ENCODE results near the gene SLC17A5. TPM values are rescaled to one million over a fixed set of nuclear protein-coding genes. Genes with fewer than 3 reads are reported as not detected.
"Not testable (repeated sequence)": the region's sequence is repeated elsewhere in the genome, so short reads cannot be mapped to it uniquely, and the experiment has no call there.

Gene SLC17A5
- total and polyA plus RNA-seq, 2 donors = 8.5 to 30.8 TPM

DNA sequence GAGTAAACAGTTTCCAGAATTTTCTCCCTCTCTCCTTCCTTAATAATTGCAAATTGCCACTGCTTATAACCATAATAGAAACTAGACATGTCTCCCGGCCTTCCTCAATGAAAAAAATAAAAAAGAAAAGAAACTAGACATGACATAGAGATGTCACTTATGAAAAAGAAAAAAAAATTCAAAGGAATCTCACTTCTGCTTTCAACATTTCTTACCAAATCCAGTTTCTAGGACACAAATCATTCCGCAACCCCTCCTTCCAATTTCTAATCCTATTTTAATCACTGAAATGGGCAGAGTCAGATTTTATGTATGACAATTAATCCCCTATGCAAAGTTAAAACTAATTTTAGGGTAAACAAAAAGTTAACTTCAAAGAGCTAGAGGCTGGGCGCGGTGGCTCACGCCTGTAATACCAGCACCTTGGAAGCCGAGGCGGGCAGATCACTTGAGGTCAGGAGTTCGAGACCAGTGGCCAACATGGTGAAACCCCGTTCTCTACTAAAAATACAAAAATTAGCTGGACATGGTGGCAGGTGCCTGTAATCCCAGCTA, 92.9 kb downstream of the SLC17A5 start:
- 85% methylated on average over 9 of the region's 9 CpGs for WGBS
- no peak overlapping the region for H3K4me3 ChIP-seq (ENCODE audit: low read depth, low read length)
- no peaks in the 10 kb centered on the region for H3K4me1 ChIP-seq (ENCODE audit: insufficient read depth)
- no peaks in the 10 kb centered on the region for H3K36me3 ChIP-seq (ENCODE audit: insufficient read depth)
- DNase-seq (ENCODE audit: extremely low spot score) = no peak
- H3K27ac ChIP-seq (ENCODE audit: low read depth) = no peak overlapping the region

DNA sequence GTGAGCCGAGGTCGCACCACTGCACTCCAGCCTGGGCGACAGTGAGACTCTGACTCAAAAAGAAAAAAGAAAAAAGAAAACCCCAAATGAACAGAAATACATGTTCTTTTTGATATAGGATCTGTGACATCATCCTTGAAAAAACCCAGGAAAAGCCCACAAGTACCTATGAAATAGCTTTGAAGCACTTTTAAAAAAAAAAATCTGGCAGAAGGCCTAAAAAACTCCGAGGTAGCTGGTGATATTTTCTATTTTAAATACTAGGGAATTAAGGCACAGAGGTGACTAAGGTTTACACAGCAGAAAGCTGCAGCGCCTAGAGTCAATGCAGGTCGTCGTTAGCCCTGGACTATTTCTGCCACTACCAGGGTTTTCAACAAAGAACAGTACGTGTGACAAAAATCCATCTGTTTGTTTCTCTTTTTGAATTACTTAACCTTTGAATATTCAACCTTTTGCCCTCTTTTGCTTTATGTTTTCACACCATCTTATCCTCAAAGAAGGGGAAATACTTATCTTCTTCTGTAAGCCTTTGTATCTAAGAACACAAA, 93.5 kb downstream of the SLC17A5 start:
- Histone ChIP-seq H3K36me3 (ENCODE audit: insufficient read depth) (no peaks in the 10 kb centered on the region), H3K4me3 (ENCODE audit: low read depth, low read length) (no peak overlapping the region), H3K27ac (ENCODE audit: low read depth) (no peak overlapping the region), H3K4me1 (ENCODE audit: insufficient read depth) (no peaks in the 10 kb centered on the region)
- 62% methylated on average over 8 of the region's 8 CpGs for WGBS
- DNase-seq (ENCODE audit: extremely low spot score) = no peak

DNA sequence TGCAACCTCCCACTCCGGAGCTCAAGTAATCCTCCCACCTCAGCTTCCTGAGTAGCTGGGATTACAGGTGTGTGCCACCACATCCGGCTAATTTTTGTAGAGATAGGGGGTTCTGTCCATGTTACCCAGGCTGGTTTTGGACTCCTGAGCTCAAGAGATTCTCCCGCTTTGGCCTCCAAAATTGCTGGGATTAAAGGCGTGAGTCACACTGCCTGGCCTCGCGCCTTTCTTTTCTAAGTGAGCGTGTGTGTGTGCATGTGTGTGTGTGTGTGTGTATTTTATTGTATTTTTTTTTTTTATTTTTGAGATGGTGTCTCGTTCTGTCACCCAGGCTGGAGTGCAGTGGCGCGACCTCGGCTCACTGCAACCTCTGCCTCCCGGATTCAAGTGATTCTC, 94.4 kb downstream of the SLC17A5 start:
- not testable (repeated sequence) for H3K4me1 ChIP-seq (ENCODE audit: insufficient read depth); DNase-seq (ENCODE audit: extremely low spot score)
- WGBS = 97% methylated on average over 12 of the region's 12 CpGs

DNA sequence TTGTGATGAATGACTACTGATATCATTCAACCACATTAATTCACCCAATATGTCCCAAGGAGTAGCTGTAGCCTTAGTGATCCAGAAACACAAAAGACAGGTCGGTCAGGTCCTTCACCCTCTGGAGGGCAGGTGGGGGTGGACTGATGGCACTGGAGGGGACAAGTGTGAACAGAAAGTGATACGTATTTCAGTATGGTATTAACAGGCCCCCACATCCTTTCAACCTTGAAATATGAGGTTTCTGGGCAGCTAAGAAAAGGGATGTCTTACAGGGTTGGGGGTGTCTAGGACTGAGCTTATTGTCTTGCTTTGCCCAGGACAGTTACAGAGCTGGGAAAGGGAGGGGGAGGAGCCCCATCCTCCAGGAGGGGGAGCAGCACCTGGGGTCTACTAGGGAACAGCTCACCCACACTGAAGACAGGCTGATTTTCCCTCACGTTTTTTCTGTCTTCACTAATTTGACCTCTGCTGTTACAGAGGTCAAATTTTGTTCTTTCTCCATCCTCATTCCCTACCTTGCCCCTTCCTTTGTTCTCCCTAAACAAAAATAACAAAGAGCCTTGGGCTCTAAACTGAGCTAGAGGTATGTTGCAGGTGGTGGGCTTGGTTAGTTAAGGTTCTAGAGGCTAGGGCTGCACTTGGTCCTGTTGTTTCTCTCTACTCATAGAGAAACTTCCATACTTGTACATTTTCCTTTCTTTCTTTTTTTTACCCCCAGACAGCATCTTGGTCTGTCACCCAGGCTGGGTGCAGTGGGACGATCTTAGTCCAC, 95.0 kb downstream of the SLC17A5 start:
- no peaks in the 10 kb centered on the region for H3K4me1 ChIP-seq (ENCODE audit: insufficient read depth)
- H3K27ac ChIP-seq (ENCODE audit: low read depth) = no peak overlapping the region
- no peak overlapping the region for H3K4me3 ChIP-seq (ENCODE audit: low read depth, low read length)
- 75% methylated on average over 4 of the region's 4 CpGs for WGBS
- no peak for DNase-seq (ENCODE audit: extremely low spot score)
- no peaks in the 10 kb centered on the region for H3K36me3 ChIP-seq (ENCODE audit: insufficient read depth)

More for the DNA sequence above, 94.4 kb downstream of the SLC17A5 start:
- H3K4me3 ChIP-seq (ENCODE audit: low read depth, low read length); H3K36me3 ChIP-seq (ENCODE audit: insufficient read depth); H3K27ac ChIP-seq (ENCODE audit: low read depth): not testable (repeated sequence)

DNA sequence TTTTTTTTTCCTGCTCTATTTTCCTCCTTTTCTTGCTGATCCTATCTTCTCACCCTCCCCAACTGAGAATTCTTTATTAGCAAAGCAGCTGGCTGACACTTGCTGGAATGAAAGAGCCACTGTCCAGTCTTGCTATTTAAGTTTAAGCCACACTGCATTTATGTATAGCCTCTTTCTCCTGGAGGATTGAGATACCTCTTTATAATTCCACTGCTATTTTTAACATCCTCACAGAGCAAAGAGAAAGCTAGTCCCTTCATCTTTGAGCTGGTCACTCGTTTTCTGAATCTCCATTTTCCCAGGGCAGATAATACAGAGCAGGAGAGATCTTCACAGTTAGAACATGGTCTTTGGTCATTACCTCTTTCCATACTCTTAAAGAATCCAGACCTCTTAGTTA, 97.0 kb downstream of the SLC17A5 start:
- H3K4me1 ChIP-seq (ENCODE audit: insufficient read depth) = no peaks in the 10 kb centered on the region
- H3K27ac ChIP-seq (ENCODE audit: low read depth) = no peak overlapping the region
- no peak for DNase-seq (ENCODE audit: extremely low spot score)
- WGBS = 48% methylated on average over 1 of the region's 1 CpG
- H3K4me3 ChIP-seq (ENCODE audit: low read depth, low read length) = no peak overlapping the region
- H3K36me3 ChIP-seq (ENCODE audit: insufficient read depth) = no peaks in the 10 kb centered on the region

DNA sequence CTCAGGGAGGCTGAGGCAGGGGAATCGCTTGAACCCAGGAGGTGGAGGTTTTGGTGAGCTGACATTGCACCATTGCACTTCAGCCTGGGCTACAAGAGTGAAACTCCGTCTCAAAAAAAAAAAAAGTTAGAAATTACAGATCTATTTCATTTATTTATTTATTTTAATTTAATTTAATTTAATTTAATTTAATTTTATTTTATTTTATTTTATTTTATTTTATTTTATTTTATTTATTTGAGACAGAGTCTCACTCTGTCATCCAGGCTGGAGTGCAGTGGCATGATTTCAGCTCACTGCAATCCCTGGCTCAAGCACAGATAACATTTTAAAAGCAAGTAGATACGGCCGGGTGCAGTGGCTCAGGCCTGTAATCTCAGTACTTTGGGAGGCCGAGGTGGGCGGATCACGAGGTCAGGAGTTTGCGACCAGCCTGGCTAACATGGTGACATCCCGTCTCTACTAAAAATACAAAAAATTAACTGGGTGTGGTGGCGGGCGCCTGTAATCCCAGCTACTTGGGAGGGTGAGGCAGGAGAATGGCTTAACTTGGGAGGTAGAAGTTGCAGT, 98.3 kb downstream of the SLC17A5 start:
- WGBS = 91% methylated on average over 11 of the region's 11 CpGs
- H3K36me3 ChIP-seq (ENCODE audit: insufficient read depth); DNase-seq (ENCODE audit: extremely low spot score); H3K27ac ChIP-seq (ENCODE audit: low read depth); H3K4me1 ChIP-seq (ENCODE audit: insufficient read depth); H3K4me3 ChIP-seq (ENCODE audit: low read depth, low read length): not testable (repeated sequence)

GRCh38 chr6:73551115-73551514, 102.7 kb downstream of the SLC17A5 start:
- not testable (repeated sequence) for H3K4me3 ChIP-seq (ENCODE audit: low read depth, low read length); H3K36me3 ChIP-seq (ENCODE audit: insufficient read depth); H3K27ac ChIP-seq (ENCODE audit: low read depth); DNase-seq (ENCODE audit: extremely low spot score); H3K4me1 ChIP-seq (ENCODE audit: insufficient read depth)
- WGBS = 95% methylated on average over 4 of the region's 4 CpGs

DNA sequence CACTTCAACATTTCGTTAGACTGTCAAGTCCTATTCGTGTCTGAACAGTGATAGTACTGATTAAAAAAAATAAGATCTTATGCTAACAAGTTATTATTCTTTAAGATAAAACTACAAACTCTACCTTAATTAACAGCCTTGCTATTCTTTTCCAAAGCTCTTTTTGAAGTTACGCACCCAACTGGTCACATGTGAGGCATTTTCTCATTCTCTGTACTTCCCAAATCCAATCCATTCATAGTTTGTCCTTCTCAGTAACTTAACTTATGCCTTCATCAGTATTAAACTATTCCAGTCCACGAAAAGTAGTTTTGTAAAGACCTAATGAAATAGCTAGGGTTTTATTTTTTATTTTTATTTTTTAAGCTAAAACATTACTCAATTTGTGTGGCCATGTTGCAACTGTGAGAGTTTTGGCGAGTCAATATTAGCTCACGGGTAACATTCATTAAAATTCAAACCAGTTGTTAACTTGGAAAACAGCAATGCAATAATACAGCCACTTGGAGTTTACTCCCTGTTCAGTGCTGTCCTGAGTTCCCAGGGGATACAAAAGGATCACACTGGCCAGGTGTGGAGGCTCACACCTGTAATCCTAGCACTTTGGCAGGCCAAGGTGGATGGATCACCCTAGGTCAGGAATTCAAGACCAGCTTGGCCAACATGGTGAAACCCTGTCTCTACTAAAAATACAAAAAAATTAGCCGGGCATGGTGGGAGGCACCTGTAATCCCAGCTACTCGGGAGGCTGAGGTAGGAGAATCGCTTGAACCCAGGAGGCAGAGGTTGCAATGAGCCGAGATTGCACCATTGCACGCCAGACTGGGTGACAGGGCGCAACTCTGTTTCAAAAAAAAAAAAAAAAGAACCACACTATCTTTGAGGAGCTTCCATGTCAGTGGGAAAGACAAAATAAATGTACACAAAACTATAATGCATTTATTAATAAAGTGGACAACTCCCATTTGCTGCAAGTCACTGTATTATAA, 105.0 kb downstream of the SLC17A5 start:
- 92% methylated on average over 12 of the region's 12 CpGs for WGBS
- Histone ChIP-seq H3K4me3 (ENCODE audit: low read depth, low read length) (no peak overlapping the region), H3K36me3 (ENCODE audit: insufficient read depth) (no peaks in the 10 kb centered on the region), H3K4me1 (ENCODE audit: insufficient read depth) (no peaks in the 10 kb centered on the region), H3K27ac (ENCODE audit: low read depth) (no peak overlapping the region)
- DNase-seq (ENCODE audit: extremely low spot score) = no peak

DNA sequence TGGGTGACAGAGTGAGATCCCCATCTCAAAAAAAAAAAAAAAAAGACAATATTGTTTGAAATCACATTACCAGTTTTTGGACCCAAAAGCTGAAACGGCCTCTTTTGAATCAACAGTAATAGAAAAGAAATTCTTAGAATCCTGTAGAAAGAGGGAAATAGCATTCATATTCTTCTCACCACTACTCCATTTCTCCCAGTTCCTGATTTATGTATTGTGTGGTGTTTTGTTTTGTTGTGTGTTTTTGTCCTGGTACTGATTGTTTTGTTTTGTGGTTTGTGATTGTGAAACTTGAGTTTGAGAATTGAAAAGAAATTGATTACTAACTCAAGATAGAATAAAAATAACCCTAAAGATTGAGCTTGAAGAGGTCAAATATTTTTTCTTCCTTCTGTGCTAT, 106.8 kb downstream of the SLC17A5 start:
- 85% methylated on average over 1 of the region's 1 CpG for WGBS
- no peaks in the 10 kb centered on the region for H3K36me3 ChIP-seq (ENCODE audit: insufficient read depth)

More for the DNA sequence above, 106.8 kb downstream of the SLC17A5 start:
- Histone ChIP-seq H3K4me3 (ENCODE audit: low read depth, low read length) (no peak overlapping the region), H3K27ac (ENCODE audit: low read depth) (no peak overlapping the region), H3K4me1 (ENCODE audit: insufficient read depth) (no peaks in the 10 kb centered on the region)
- DNase-seq (ENCODE audit: extremely low spot score) = no peak

Small RNA genes lying within 50 kb of the gene (small RNA-seq; reads per million reads assigned to genes)
- gene RPS27P15 = not detected

Other genes with a start within 250 kb of the SLC17A5 start
- 16.0 TPM for gene CGAS, start 201.7 kb downstream of the SLC17A5 start, total RNA-seq
- gene CGAS, start 201.7 kb downstream of the SLC17A5 start, polyA plus RNA-seq = 3.1 TPM
- gene MTO1, start 192.3 kb downstream of the SLC17A5 start, total RNA-seq = 28.3 TPM
- 19.8 TPM for gene MTO1, start 192.3 kb downstream of the SLC17A5 start, polyA plus RNA-seq
- gene EEF1A1, start 133.0 kb downstream of the SLC17A5 start, total RNA-seq = 18,172 TPM
- gene EEF1A1, start 133.0 kb downstream of the SLC17A5 start, polyA plus RNA-seq = 11,265 TPM
- 34.9 TPM for gene CD109, start 42.2 kb upstream of the SLC17A5 start, total RNA-seq
- gene CD109, start 42.2 kb upstream of the SLC17A5 start, polyA plus RNA-seq = 7.0 TPM